OCI-LY1 (cell line): ENCODE data around the gene BEND3.

ENCODE experiments used
- CTCF ChIP-seq: fragments of 200-600 bp; sonication (generic), shearing (Covaris generic); IDR thresholded peaks from 2 replicates; pipeline ENCODE4 v1.5.1; 2017; ENCODE audit warnings: mild to moderate bottlenecking, antibody characterized with exemption, low read length, moderate library complexity, mixed read lengths
- EZH2 ChIP-seq: fragments of 200-600 bp; sonication (generic), shearing (Covaris generic); IDR thresholded peaks from 2 replicates; pipeline ENCODE4 v1.8.0; 2017; ENCODE audit warnings: borderline replicate concordance, mixed run types, mild to moderate bottlenecking, antibody characterized with exemption, low read length, moderate library complexity, mixed read lengths

DNA sequence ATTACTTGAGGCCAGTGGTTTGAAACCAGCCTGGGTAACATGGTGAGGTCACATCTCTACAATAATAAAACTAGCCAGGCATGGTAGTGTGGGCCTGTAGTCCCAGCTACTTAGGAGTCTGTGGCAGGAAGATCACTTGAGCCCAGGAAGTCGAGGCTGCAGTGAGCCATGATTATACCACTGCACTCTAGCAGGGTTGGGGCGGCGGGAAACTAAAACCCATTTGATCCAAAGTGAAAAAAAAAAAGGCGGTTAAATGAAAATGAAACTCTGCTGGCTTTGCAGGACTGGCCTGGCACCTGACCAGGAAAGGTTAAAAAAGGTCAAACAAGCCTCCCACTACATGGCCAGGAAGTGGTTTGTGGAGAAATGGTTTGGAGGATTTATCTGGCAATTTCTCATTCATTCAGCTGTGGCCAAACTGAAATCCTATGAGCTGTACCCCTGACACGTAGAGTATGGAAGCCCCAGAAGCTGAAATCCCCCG, 50.7 kb downstream of the BEND3 start:
- TF ChIP-seq CTCF = no peak
- TF ChIP-seq EZH2 = no peak
